ENCODE results near the gene RPL19.

RPL19 gene

DNA sequence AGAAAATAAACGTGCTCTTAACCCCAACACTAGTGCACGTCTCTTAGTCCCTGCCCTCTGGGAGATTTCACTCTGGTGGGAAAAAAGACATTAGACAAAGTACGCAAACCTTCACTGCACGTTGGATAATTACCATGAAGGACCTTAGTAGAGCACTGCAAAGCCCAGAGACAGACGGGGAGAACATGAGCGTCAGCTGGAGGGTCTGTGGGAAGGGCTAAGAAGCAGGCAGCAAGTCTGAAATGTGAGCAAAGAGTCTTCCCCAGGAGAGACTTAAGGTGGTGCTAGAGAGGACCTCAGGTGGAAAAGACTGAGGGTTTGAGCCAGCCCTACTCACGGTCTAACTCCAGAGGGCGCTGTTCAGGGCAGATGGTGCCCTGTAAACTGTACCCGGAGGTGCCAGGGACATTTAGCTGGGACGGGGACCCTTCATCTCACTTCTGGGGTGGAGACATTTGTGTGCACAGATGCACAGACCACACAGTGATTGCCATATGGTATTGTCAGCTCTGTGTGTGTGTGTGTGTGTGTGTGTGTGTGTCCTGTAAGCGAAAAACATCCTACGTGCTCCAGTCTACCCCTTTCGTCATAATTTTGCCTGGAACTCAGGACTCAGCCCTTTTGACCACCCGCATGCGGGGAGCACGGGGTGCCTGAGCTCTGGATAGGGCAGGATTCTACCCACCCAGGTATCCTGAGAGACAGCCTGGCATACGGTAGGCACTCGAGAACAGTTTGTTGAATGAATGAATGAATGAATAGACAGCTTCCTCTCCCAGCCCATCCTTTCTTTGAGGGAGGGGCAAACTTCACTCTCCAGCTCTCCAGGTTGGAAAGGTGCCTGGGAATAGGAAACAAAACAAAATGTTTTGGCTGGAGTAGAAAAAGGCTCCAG is 35.7 kb downstream of the RPL19 start:
- DNase-seq (ENCODE audit: extremely low read depth, low read depth): peak; percentile 39
- peak; percentile 91 for TF ChIP-seq CTCF (IDR thresholded peaks at IDR 0.05; ENCODE audit: low read depth, low read length, missing control alignments)
- no peak overlapping the region for H3K4me3 ChIP-seq (replicated peaks; ENCODE audit: low read depth, low read length)

GRCh38 chr17:39236450-39236927 is 36.4 kb downstream of the RPL19 start:
- H3K4me3 ChIP-seq (replicated peaks; ENCODE audit: low read depth, low read length): no peak overlapping the region
- DNase-seq (ENCODE audit: extremely low read depth, low read depth): no peak
- TF ChIP-seq CTCF (IDR thresholded peaks at IDR 0.05; ENCODE audit: low read depth, low read length, missing control alignments): no peak

DNA sequence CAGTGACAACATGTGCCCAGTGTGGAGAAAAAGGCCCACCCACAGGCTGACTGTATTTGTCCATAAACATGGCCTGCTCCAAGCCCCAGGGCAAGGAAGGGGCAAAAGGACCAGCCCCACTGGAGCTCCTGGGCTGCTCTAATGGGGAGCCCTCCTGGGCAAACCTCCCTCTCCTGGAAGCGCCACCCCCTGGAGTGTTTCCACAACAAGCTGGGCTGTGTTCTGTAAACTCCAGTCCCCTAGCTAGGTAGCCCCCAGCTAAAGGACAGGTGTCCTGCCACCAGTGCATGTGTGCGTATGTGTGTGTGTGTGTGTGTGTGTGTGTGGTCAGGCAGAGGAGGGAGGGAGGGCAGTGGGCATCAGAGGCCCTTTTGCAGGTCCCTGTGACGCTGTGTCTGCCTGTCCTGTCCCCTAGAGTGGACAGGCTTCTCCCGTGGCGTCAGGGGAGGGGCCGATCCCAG is 36.9 kb downstream of the RPL19 start:
- no peak overlapping the region for H3K4me3 ChIP-seq (replicated peaks; ENCODE audit: low read depth, low read length)
- no peak for DNase-seq (ENCODE audit: extremely low read depth, low read depth)
- TF ChIP-seq CTCF (IDR thresholded peaks at IDR 0.05; ENCODE audit: low read depth, low read length, missing control alignments): no peak

DNA sequence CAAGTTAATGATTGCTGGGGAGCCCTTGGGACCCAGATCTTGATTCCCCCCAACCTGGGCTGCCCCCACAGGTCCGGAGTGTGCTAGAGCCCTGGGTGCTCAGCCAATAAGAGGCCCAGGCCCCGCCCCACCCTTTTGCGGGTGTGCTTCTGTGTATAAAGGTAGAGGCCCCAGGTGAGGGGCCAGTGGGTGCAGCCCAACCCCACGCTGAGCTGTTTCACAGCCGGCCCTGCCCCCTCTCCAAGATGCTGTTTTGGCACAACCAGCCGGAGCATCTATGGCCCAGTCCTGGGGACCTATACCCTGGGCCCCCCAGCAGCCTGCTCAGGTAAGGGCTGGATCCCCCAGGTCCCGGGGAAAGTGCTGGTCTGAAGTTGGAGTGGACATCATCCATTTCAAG is 37.5 kb downstream of the RPL19 start:
- DNase-seq (ENCODE audit: extremely low read depth, low read depth): no peak
- no peak overlapping the region for H3K4me3 ChIP-seq (replicated peaks; ENCODE audit: low read depth, low read length)
- no peak for TF ChIP-seq CTCF (IDR thresholded peaks at IDR 0.05; ENCODE audit: low read depth, low read length, missing control alignments)

- no peak for DNase-seq (ENCODE audit: extremely low read depth, low read depth)
- TF ChIP-seq CTCF (IDR thresholded peaks at IDR 0.05; ENCODE audit: low read depth, low read length, missing control alignments): no peak
- H3K4me3 ChIP-seq (replicated peaks; ENCODE audit: low read depth, low read length): no peak overlapping the region
Observed at GRCh38 chr17:39238311-39238972, 38.4 kb downstream of the RPL19 start.

DNA sequence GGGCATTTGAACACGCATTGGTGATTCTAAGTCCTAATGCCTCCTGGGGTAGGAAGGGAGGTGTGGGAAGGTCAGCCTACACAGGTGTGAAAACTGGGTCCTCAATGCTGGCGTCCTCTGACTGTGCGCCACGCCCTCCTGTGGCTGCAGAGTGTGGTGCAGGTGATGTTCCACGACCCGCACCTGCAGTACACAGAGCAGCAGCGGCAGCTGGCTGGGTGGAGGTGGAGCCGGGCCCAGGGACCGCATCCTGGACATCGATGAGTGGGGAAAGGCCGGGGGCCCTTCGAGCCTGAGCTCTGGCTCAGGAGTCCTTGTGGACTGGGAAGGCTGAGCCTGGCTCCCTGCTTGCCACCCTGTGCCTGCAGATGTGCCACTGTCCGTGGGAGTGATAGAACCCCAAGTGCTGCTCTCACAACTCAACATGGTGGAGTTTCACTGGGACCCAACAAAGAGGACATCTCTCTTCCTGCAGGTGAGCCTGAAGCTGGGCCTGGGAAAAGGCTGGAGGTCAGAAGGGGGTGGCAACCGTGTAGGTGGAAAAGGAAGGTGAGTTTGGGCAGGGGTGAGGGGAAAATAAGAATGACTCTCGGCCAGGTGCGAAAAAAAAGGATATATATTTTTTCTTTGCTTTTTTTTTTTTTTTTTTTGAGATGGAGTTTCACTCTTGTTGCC is 39.7 kb downstream of the RPL19 start:
- no peak overlapping the region for H3K4me3 ChIP-seq (replicated peaks; ENCODE audit: low read depth, low read length)
- TF ChIP-seq CTCF (IDR thresholded peaks at IDR 0.05; ENCODE audit: low read depth, low read length, missing control alignments): peak; percentile 58
- DNase-seq (ENCODE audit: extremely low read depth, low read depth): no peak
